ENCODE data around the gene CYP2A7. TPM values are rescaled to one million over a fixed set of nuclear protein-coding genes. Genes with fewer than 3 reads are reported as not detected.
"Not testable (repeated sequence)": the region's sequence is repeated elsewhere in the genome, so short reads cannot be mapped to it uniquely, and the experiment has no call there.

CYP2A7 gene
- total and polyA plus RNA-seq, 9 of the 15 experiments (the other 6 are each of a cell fraction or from before 2014, with no cell fraction given), result 0.22 TPM; not detected in 8

GRCh38 chr19:40875526-40875951 lies 6.5 kb downstream of the CYP2A7 start (continued):
- peak; percentile 56; the same call in 1 of the 2 replicates for TF ChIP-seq ZBTB40 (IDR thresholded peaks at IDR 0.05)
- not testable (repeated sequence) for TF ChIP-seq ZBTB40 (CRISPR knock-in tag; IDR thresholded peaks at IDR 0.05)
- TF ChIP-seq E2F6 (IDR thresholded peaks at IDR 0.05; ENCODE audit: borderline replicate concordance in 1 of 2, extremely low read depth in 1 of 2, insufficient read depth in 1 of 2, insufficient read length in 1 of 2, low read depth in 1 of 2, low read length in 1 of 2, poor library complexity in 1 of 2, severe bottlenecking in 1 of 2), result peak in 1 of 2 experiments; percentile 40
- peak; percentile 64; the same call in 1 of the 2 replicates for TF ChIP-seq POLR2A (conservative IDR thresholded peaks at IDR 0.05)
- 0 out of 2 replicates have a peak, but pooled peaks have one; percentile 38 for TF ChIP-seq ELF1 (tag; IDR thresholded peaks at IDR 0.05)
- TF ChIP-seq, protein P1, sequence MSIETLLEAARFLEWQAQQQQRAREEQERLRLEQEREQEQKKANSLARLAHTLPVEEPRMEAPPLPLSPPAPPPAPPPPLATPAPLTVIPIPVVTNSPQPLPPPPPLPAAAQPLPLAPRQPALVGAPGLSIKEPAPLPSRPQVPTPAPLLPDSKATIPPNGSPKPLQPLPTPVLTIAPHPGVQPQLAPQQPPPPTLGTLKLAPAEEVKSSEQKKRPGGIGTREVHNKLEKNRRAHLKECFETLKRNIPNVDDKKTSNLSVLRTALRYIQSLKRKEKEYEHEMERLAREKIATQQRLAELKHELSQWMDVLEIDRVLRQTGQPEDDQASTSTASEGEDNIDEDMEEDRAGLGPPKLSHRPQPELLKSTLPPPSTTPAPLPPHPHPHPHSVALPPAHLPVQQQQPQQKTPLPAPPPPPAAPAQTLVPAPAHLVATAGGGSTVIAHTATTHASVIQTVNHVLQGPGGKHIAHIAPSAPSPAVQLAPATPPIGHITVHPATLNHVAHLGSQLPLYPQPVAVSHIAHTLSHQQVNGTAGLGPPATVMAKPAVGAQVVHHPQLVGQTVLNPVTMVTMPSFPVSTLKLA (conservative IDR thresholded peaks at IDR 0.05), result peak; percentile 69; a peak in 3 of 4 replicates
- 0 out of 4 replicates have a peak, but pooled peaks of 1 of the 2 experiments have one; percentile 37 for TF ChIP-seq NRF1 (conservative IDR thresholded peaks at IDR 0.05 in 1 of 2, IDR thresholded peaks at IDR 0.05 in 1 of 2)
- peak; percentile 60 for TF ChIP-seq ZEB2 (IDR thresholded peaks at IDR 0.05)
- peak in 1 of 2 experiments; percentile 30; a peak in 1 of 4 replicates for TF ChIP-seq HDAC1 (IDR thresholded peaks at IDR 0.05)
- TF ChIP-seq POLR2B (IDR thresholded peaks at IDR 0.05; ENCODE audit: low read depth, partially characterized antibody), result peak; percentile 34
- TF ChIP-seq CREB3L1 (IDR thresholded peaks at IDR 0.05; ENCODE audit: borderline replicate concordance, low read depth), result peak; percentile 28; the same call in 1 of the 2 replicates
- TF ChIP-seq EP400 (IDR thresholded peaks at IDR 0.05), result peak; percentile 66; the same call in 1 of the 2 replicates
- TF ChIP-seq ARID1B (IDR thresholded peaks at IDR 0.05), result peak; percentile 14; the same call in 1 of the 2 replicates
- TF ChIP-seq, protein P2, sequence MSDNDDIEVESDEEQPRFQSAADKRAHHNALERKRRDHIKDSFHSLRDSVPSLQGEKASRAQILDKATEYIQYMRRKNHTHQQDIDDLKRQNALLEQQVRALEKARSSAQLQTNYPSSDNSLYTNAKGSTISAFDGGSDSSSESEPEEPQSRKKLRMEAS (CRISPR knock-in tag; IDR thresholded peaks at IDR 0.05), result peak; percentile 13; the same call in 1 of the 2 replicates
